Activated naive CD4-positive, alpha-beta T cell treated with anti-CD3 and anti-CD28 coated beads for 36 hours (primary cell): ENCODE data around the gene KASH5. TPM values are rescaled to one million over a fixed set of nuclear protein-coding genes. Genes with fewer than 3 reads are reported as not detected.

Experiments
- CTCF ChIA-PET: fragments of 350-600 bp; sonication (Branson Sonifier 250); formaldehyde crosslinking; loops from one replicate; lab custom pipeline; 2021; ENCODE audit warnings: antibody characterized with exemption; lab: Charles Lee
- DNase-seq: peaks from one replicate; pipeline ENCODE4 v3.0.0-alpha.2; 2020
- H3K27ac Mint-ChIP-seq: one replicate; pipeline ENCODE4 v1.8.0; 2021; ENCODE audit warnings: mild to moderate bottlenecking, mixed read lengths
- H3K27me3 Mint-ChIP-seq: one replicate; pipeline ENCODE4 v1.8.0; 2021; ENCODE audit warnings: low read depth, mixed read lengths
- H3K36me3 Mint-ChIP-seq: one replicate; pipeline ENCODE4 v1.8.0; 2021; ENCODE audit warnings: low read depth, mixed read lengths
- H3K4me1 Mint-ChIP-seq: one replicate; pipeline ENCODE4 v1.8.0; 2021; ENCODE audit warnings: low read depth, mixed read lengths
- H3K4me3 Mint-ChIP-seq: one replicate; pipeline ENCODE4 v1.8.0; 2021; ENCODE audit warnings: mild to moderate bottlenecking, moderate library complexity, mixed read lengths
- H3K9me3 Mint-ChIP-seq: one replicate; pipeline ENCODE4 v1.8.0; 2021; ENCODE audit warnings: mixed read lengths
- intact Hi-C: fragments of 100-400 bp; cut with micrococcal nuclease; formaldehyde crosslinking; loops from one replicate; pipeline ENCODE4 v1.15.1; 2023
- total RNA-seq, 2 experiments: library from RNA; stranded (reverse); gene quantifications; one replicate each; pipeline ENCODE4 v1.2.3, GENCODE V29; 2021

The KASH5 gene
- 1 to 10 TPM; 2.4 to 3.2 TPM for total RNA-seq

GRCh38 chr19:49387936-49388372 is at the start of gene KASH5:
Gene KASH5 (plus strand): TSS chr19:49388249. CDS start chr19:49390884, 2,635 bp downstream.
- CTCF ChIA-PET = interaction anchor here (0.6 to 1.3 kb wide), 2 partner anchors 83 to 88 kb away, joined by 3 to 4 read pairs; no protein-coding TSS in a partner anchor
- Mint-ChIP-seq H3K4me1 (peaks cover 15% of the 10 kb centered on the region), H3K27me3 (peaks cover 3% of the 10 kb centered on the region), H3K27ac (peak within 1 kb of the TSS; percentile 86), H3K4me3 (peak within 1 kb of the TSS; percentile 68), H3K9me3 (no peaks in the 10 kb centered on the region), H3K36me3 (no peaks in the 10 kb centered on the region)
- intact Hi-C loops = loop anchor here (1.0 to 2.0 kb wide), 2 partner anchors 53 to 82 kb away; partner anchors contain the start of gene CD37
- DNase-seq = peak; percentile 95

- Mint-ChIP-seq H3K27ac (peak overlapping the region; percentile 41), H3K27me3 (no peaks in the 10 kb centered on the region), H3K4me3 (no peak overlapping the region), H3K4me1 (peaks cover 45% of the 10 kb centered on the region), H3K36me3 (peaks cover 34% of the 10 kb centered on the region), H3K9me3 (no peaks in the 10 kb centered on the region)
- CTCF ChIA-PET = no interaction called here
- peak; percentile 38 for DNase-seq
- intact Hi-C loops = loop anchor here (10.0 kb wide), 2 partner anchors 216 to 536 kb away; partner anchors contain the start of genes AKT1S1 and TBC1D17
These were observed 49.3 kb upstream of the KASH5 start for GRCh38 chr19:49338691-49339300.

- peaks cover 39% of the 10 kb centered on the region for H3K4me1 Mint-ChIP-seq
- intact Hi-C loops = loop anchor here (10.0 kb wide), 2 partner anchors 215 to 535 kb away; partner anchors contain the start of genes AKT1S1 and TBC1D17
- H3K36me3 Mint-ChIP-seq = peaks cover 34% of the 10 kb centered on the region
- CTCF ChIA-PET = interaction anchor here (1.4 kb wide), 1 partner anchor 8 kb away, joined by 3 read pairs; no protein-coding TSS in a partner anchor
- H3K9me3 Mint-ChIP-seq = no peaks in the 10 kb centered on the region
- no peak overlapping the region for H3K27ac Mint-ChIP-seq
- no peak overlapping the region for H3K4me3 Mint-ChIP-seq
- DNase-seq = no peak
- no peaks in the 10 kb centered on the region for H3K27me3 Mint-ChIP-seq
These were observed 48.6 kb upstream of the KASH5 start for GRCh38 chr19:49339301-49340068.

- H3K4me1 Mint-ChIP-seq = peaks cover 36% of the 10 kb centered on the region
- no peak for DNase-seq
- intact Hi-C loops = no loop called here
- peak overlapping the region; percentile 47 for H3K27ac Mint-ChIP-seq
- peaks cover 34% of the 10 kb centered on the region for H3K36me3 Mint-ChIP-seq
- no peak overlapping the region for H3K4me3 Mint-ChIP-seq
- no peaks in the 10 kb centered on the region for H3K9me3 Mint-ChIP-seq
- no peaks in the 10 kb centered on the region for H3K27me3 Mint-ChIP-seq
- CTCF ChIA-PET = interaction anchor here (1.0 to 1.4 kb wide), 2 partner anchors 9 to 10 kb away, joined by 3 to 6 read pairs; no protein-coding TSS in a partner anchor
These were observed 47.8 kb upstream of the KASH5 start for GRCh38 chr19:49340069-49340864.

GRCh38 chr19:49340865-49341718 is 47.0 kb upstream of the KASH5 start:
- Mint-ChIP-seq H3K9me3 (no peaks in the 10 kb centered on the region), H3K27ac (no peak overlapping the region), H3K4me3 (no peak overlapping the region), H3K27me3 (no peaks in the 10 kb centered on the region), H3K4me1 (peaks cover 32% of the 10 kb centered on the region), H3K36me3 (peaks cover 31% of the 10 kb centered on the region)
- CTCF ChIA-PET = interaction anchor here (0.5 to 1.4 kb wide), 3 partner anchors 10 to 119 kb away, joined by 3 to 6 read pairs (median 3); no protein-coding TSS in a partner anchor
- DNase-seq = no peak
- intact Hi-C loops = no loop called here

GRCh38 chr19:49342291-49342721 is 45.7 kb upstream of the KASH5 start:
- Mint-ChIP-seq H3K27ac (no peak overlapping the region), H3K4me3 (no peak overlapping the region)

GRCh38 chr19:49343123-49343522 is 44.9 kb upstream of the KASH5 start:
- intact Hi-C loops = no loop called here
- Mint-ChIP-seq H3K4me1 (peaks cover 16% of the 10 kb centered on the region), H3K36me3 (peaks cover 18% of the 10 kb centered on the region), H3K4me3 (no peak overlapping the region), H3K27ac (no peak overlapping the region), H3K9me3 (no peaks in the 10 kb centered on the region), H3K27me3 (no peaks in the 10 kb centered on the region)
- CTCF ChIA-PET = no interaction called here
- DNase-seq = no peak

More at GRCh38 chr19:49342291-49342721, 45.7 kb upstream of the KASH5 start:
- intact Hi-C loops = no loop called here
- Mint-ChIP-seq H3K4me1 (peaks cover 23% of the 10 kb centered on the region), H3K9me3 (no peaks in the 10 kb centered on the region), H3K36me3 (peaks cover 24% of the 10 kb centered on the region), H3K27me3 (no peaks in the 10 kb centered on the region)
- CTCF ChIA-PET = no interaction called here
- DNase-seq = no peak

GRCh38 chr19:49344505-49345423 is 43.3 kb upstream of the KASH5 start:
- Mint-ChIP-seq H3K36me3 (peaks cover 8% of the 10 kb centered on the region), H3K27ac (no peak overlapping the region), H3K4me3 (no peak overlapping the region), H3K9me3 (no peaks in the 10 kb centered on the region), H3K4me1 (peaks cover 7% of the 10 kb centered on the region), H3K27me3 (no peaks in the 10 kb centered on the region)
- CTCF ChIA-PET = interaction anchor here (0.7 kb wide), 1 partner anchor 33 kb away, joined by 4 read pairs; no protein-coding TSS in a partner anchor
- intact Hi-C loops = no loop called here
- no peak for DNase-seq

GRCh38 chr19:49347191-49347590 is 40.9 kb upstream of the KASH5 start:
- Mint-ChIP-seq H3K4me3 (no peak overlapping the region), H3K27ac (no peak overlapping the region), H3K27me3 (no peaks in the 10 kb centered on the region), H3K9me3 (no peaks in the 10 kb centered on the region), H3K36me3 (peaks cover 4% of the 10 kb centered on the region), H3K4me1 (peaks cover 3% of the 10 kb centered on the region)
- intact Hi-C loops = no loop called here
- CTCF ChIA-PET = no interaction called here
- no peak for DNase-seq

GRCh38 chr19:49347835-49348234 is 40.2 kb upstream of the KASH5 start:
- no peaks in the 10 kb centered on the region for H3K27me3 Mint-ChIP-seq
- CTCF ChIA-PET = interaction anchor here (0.6 kb wide), 1 partner anchor 396 kb away, joined by 3 read pairs; no protein-coding TSS in a partner anchor
- no peaks in the 10 kb centered on the region for H3K9me3 Mint-ChIP-seq
- H3K36me3 Mint-ChIP-seq = peaks cover under 1% of the 10 kb centered on the region
- H3K4me1 Mint-ChIP-seq = peaks cover under 1% of the 10 kb centered on the region
- no peak overlapping the region for H3K4me3 Mint-ChIP-seq
- no peak overlapping the region for H3K27ac Mint-ChIP-seq
- intact Hi-C loops = no loop called here
- peak; percentile 26 for DNase-seq
